C4-2B (cell line): ENCODE results near the gene FGF8.

Source experiments
- ZFX ChIP-seq: fragments of 450-650 bp; IDR thresholded peaks from 2 replicates; pipeline ENCODE4 v1.6.1; 2017
- TF ChIP-seq, protein P1 (sequence below): fragments of 450-650 bp; conservative IDR thresholded peaks from 2 replicates; pipeline ENCODE4 v1.5.1; 2017; ENCODE audit warnings: mild to moderate bottlenecking

DNA sequence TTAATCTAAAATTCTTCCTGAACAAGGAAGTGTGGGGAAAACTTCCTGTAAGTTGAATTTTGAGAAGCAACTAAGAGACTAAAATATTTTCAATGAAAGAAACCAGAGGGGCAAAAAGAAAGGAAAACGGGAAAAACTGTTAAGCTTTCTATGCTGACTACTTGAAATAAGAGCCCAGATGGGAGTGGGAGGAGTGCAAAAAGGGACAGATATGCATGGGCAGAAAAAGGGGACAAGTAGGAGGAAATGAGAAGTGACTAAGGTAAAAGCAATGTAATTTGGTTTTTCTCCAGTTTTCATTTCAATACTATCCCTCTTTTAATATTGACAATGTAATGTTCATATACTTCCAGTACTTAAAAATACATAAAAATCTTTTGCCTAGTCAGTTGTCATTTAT is 31.2 kb upstream of the FGF8 start:
- TF ChIP-seq, protein P1, sequence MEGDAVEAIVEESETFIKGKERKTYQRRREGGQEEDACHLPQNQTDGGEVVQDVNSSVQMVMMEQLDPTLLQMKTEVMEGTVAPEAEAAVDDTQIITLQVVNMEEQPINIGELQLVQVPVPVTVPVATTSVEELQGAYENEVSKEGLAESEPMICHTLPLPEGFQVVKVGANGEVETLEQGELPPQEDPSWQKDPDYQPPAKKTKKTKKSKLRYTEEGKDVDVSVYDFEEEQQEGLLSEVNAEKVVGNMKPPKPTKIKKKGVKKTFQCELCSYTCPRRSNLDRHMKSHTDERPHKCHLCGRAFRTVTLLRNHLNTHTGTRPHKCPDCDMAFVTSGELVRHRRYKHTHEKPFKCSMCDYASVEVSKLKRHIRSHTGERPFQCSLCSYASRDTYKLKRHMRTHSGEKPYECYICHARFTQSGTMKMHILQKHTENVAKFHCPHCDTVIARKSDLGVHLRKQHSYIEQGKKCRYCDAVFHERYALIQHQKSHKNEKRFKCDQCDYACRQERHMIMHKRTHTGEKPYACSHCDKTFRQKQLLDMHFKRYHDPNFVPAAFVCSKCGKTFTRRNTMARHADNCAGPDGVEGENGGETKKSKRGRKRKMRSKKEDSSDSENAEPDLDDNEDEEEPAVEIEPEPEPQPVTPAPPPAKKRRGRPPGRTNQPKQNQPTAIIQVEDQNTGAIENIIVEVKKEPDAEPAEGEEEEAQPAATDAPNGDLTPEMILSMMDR = no peak
- no peak for TF ChIP-seq ZFX
